Measurements from ENCODE around the gene CD4.

GRCh38 chr12:6757028-6757690, 32.2 kb upstream of the CD4 start:
- TF ChIP-seq CTCF (IDR thresholded peaks at IDR 0.05; ENCODE audit: low read depth, low read length, poor library complexity, severe bottlenecking), result no peak
- no peak for TF ChIP-seq EZH2phosphoT487 (IDR thresholded peaks at IDR 0.05; ENCODE audit: borderline replicate concordance, low read length)
